ENCODE data around the gene EMILIN3.

DNA sequence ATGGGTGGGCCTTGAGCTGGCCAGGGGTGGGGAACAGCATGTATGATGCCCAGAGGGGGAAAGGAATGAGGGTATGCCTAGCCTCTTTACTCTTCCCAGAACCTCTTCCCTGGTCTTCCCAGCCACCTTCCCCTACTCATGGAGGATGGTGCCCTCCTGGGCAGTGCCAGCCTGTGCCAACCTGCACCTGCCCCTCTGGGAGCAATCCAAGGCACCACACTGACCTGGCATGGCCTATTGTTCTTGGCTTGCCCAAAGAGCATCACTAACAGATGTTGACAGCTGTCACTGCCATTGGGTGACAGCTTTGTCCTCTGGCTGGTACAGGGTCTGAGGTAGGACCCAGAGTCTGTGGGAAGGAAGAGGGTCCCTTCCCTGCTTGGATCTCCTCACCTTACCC is 13.1 kb downstream of the EMILIN3 start:
- no peak for TF ChIP-seq CSRNP3 (CRISPR knock-in tag; IDR thresholded peaks at IDR 0.05)
- no peak for TF ChIP-seq ESRRG (CRISPR knock-in tag; IDR thresholded peaks at IDR 0.05)
- TF ChIP-seq ZFP3 (CRISPR knock-in tag; IDR thresholded peaks at IDR 0.05), result no peak
- no peak for TF ChIP-seq CSDC2 (CRISPR knock-in tag; IDR thresholded peaks at IDR 0.05)
- no peak for TF ChIP-seq RARB (CRISPR knock-in tag; IDR thresholded peaks at IDR 0.05)
- TF ChIP-seq OSR1 (CRISPR knock-in tag; IDR thresholded peaks at IDR 0.05), result no peak
- no peak for TF ChIP-seq PPARA (CRISPR knock-in tag; IDR thresholded peaks at IDR 0.05; ENCODE audit: borderline replicate concordance)
